Mesendoderm (in vitro differentiated cells): ENCODE results near the gene NEK10.

Experiments used
- DNase-seq: peaks from one replicate; pipeline ENCODE4 v3.0.0; 2013
- H2AK5ac ChIP-seq: 2 replicates; pipeline ENCODE4 v1.6.1; 2013; ENCODE audit warnings: low read length, inconsistent platforms
- H2BK120ac ChIP-seq: 2 replicates; pipeline ENCODE4 v1.6.1; 2013; ENCODE audit warnings: low read depth, mild to moderate bottlenecking, low read length, moderate library complexity, mixed read lengths
- H2BK15ac ChIP-seq: replicated peaks from 2 replicates; pipeline ENCODE4 v1.6.1; 2013; ENCODE audit warnings: low read depth, mild to moderate bottlenecking, moderate library complexity
- H2BK5ac ChIP-seq: 2 replicates; pipeline ENCODE4 v1.6.1; 2013; ENCODE audit warnings: low read length, inconsistent platforms
- H3K18ac ChIP-seq: 2 replicates; pipeline ENCODE4 v1.6.1; 2013; ENCODE audit warnings: mild to moderate bottlenecking, low read length, mixed read lengths
- H3K23ac ChIP-seq: one replicate; pipeline ENCODE4 v1.6.1; 2013; ENCODE audit warnings: low read length
- H3K27ac ChIP-seq: 2 replicates; pipeline ENCODE4 v1.5.1; 2013; ENCODE audit warnings: low read depth, mild to moderate bottlenecking, inconsistent platforms, low read length, moderate library complexity
- H3K27me3 ChIP-seq: 2 replicates; pipeline ENCODE4 v1.6.1; 2013; ENCODE audit warnings: low read length, control low read depth, mild to moderate bottlenecking, inconsistent platforms; ENCODE audit not compliant: insufficient read depth, poor library complexity
- H3K36me3 ChIP-seq: 2 replicates; pipeline ENCODE4 v1.6.1; 2013; ENCODE audit warnings: low read length, inconsistent platforms; ENCODE audit not compliant: control insufficient read depth, insufficient read depth
- H3K4ac ChIP-seq: one replicate; pipeline ENCODE4 v1.6.1; 2013; ENCODE audit warnings: low read depth, mild to moderate bottlenecking, low read length, moderate library complexity
- H3K4me1 ChIP-seq: 2 replicates; pipeline ENCODE4 v1.6.1; 2013; ENCODE audit warnings: low read depth, low read length, inconsistent platforms; ENCODE audit not compliant: control insufficient read depth
- H3K4me2 ChIP-seq: 2 replicates; pipeline ENCODE4 v1.6.1; 2013; ENCODE audit warnings: low read length
- H3K4me3 ChIP-seq: 2 replicates; pipeline ENCODE4 v1.5.1; 2013; ENCODE audit warnings: mild to moderate bottlenecking, low read length
- H3K56ac ChIP-seq: one replicate; pipeline ENCODE4 v1.6.1; 2013; ENCODE audit warnings: low read length
- H3K79me1 ChIP-seq: 2 replicates; pipeline ENCODE4 v1.6.1; 2013; ENCODE audit warnings: low read length, inconsistent platforms
- H3K79me2 ChIP-seq: 2 replicates; pipeline ENCODE4 v1.6.1; 2013; ENCODE audit warnings: mild to moderate bottlenecking, low read length; ENCODE audit not compliant: control insufficient read depth, insufficient read depth
- H3K9ac ChIP-seq: 2 replicates; pipeline ENCODE4 v1.6.1; 2013; ENCODE audit warnings: low read length, inconsistent platforms
- H4K5ac ChIP-seq: one replicate; pipeline ENCODE4 v1.6.1; 2013; ENCODE audit warnings: low read length
- H4K8ac ChIP-seq: one replicate; pipeline ENCODE4 v1.6.1; 2013; ENCODE audit warnings: low read depth, mild to moderate bottlenecking, control low read depth, low read length, moderate library complexity
- WGBS: extraction: QIAGEN DNeasy Blood & Tissue Kit; methylation state at CpG from one replicate; pipeline ENCODE4 v1.1.7; 2013; ENCODE audit warnings: low lambda C conversion rate, missing lambda C conversion rate; ENCODE audit not compliant: insufficient coverage; ENCODE audit errors: extremely low coverage; 5-methylcytosine and 5-hydroxymethylcytosine counted together

NEK10 gene

GRCh38 chr3:27239951-27240350, 129.2 kb downstream of the NEK10 start:
- H2BK120ac ChIP-seq = no peak overlapping the region
- no peak overlapping the region for H2BK5ac ChIP-seq
- H3K36me3 ChIP-seq = no peaks in the 10 kb centered on the region
- no peak overlapping the region for H3K27ac ChIP-seq
- no peak overlapping the region for H2AK5ac ChIP-seq
- no peaks in the 10 kb centered on the region for H3K79me1 ChIP-seq
- H3K4me1 ChIP-seq = no peaks in the 10 kb centered on the region
- H3K27me3 ChIP-seq = no peaks in the 10 kb centered on the region
- no peak overlapping the region for H3K4me2 ChIP-seq
- H3K79me2 ChIP-seq = no peaks in the 10 kb centered on the region
- H4K5ac ChIP-seq = no peak overlapping the region
- H2BK15ac ChIP-seq = no peak overlapping the region
- no peak overlapping the region for H3K56ac ChIP-seq
- no peak overlapping the region for H4K8ac ChIP-seq
- DNase-seq = no peak
- no peak overlapping the region for H3K9ac ChIP-seq
- H3K23ac ChIP-seq = no peak overlapping the region
- no peak overlapping the region for H3K4me3 ChIP-seq
- no peak overlapping the region for H3K18ac ChIP-seq
- no peak overlapping the region for H3K4ac ChIP-seq

GRCh38 chr3:27228805-27229204, 140.4 kb downstream of the NEK10 start:
- no peak overlapping the region for H3K27ac ChIP-seq
- no peak overlapping the region for H2BK15ac ChIP-seq
- no peak overlapping the region for H2BK120ac ChIP-seq
- H3K79me2 ChIP-seq = no peaks in the 10 kb centered on the region
- H3K23ac ChIP-seq = no peak overlapping the region
- H3K27me3 ChIP-seq = no peaks in the 10 kb centered on the region
- H3K79me1 ChIP-seq = no peaks in the 10 kb centered on the region
- no peak overlapping the region for H3K56ac ChIP-seq
- DNase-seq = peak; percentile 89
- H3K4me3 ChIP-seq = no peak overlapping the region
- H2BK5ac ChIP-seq = no peak overlapping the region
- WGBS = no CpG with 5 or more reads among the region's 2 CpGs
- no peak overlapping the region for H3K4me2 ChIP-seq
- H3K4me1 ChIP-seq = no peaks in the 10 kb centered on the region
- no peak overlapping the region for H3K18ac ChIP-seq
- no peak overlapping the region for H2AK5ac ChIP-seq
- no peak overlapping the region for H4K8ac ChIP-seq
- no peak overlapping the region for H3K4ac ChIP-seq
- no peak overlapping the region for H4K5ac ChIP-seq
- no peaks in the 10 kb centered on the region for H3K36me3 ChIP-seq
- H3K9ac ChIP-seq = no peak overlapping the region

- no peak overlapping the region for H2BK5ac ChIP-seq
- no peak overlapping the region for H4K8ac ChIP-seq
- H3K4me1 ChIP-seq = no peaks in the 10 kb centered on the region
- no peak overlapping the region for H3K4me3 ChIP-seq
- no peak overlapping the region for H3K18ac ChIP-seq
- no peak for DNase-seq
- no peak overlapping the region for H2AK5ac ChIP-seq
- H3K4ac ChIP-seq = no peak overlapping the region
- H3K27ac ChIP-seq = no peak overlapping the region
- H4K5ac ChIP-seq = no peak overlapping the region
- no peak overlapping the region for H3K9ac ChIP-seq
- H3K23ac ChIP-seq = no peak overlapping the region
- H3K27me3 ChIP-seq = no peaks in the 10 kb centered on the region
- no peaks in the 10 kb centered on the region for H3K79me2 ChIP-seq
- no peak overlapping the region for H2BK120ac ChIP-seq
- no peaks in the 10 kb centered on the region for H3K79me1 ChIP-seq
- H3K36me3 ChIP-seq = no peaks in the 10 kb centered on the region
- no peak overlapping the region for H2BK15ac ChIP-seq
- WGBS = no CpG with 5 or more reads among the region's 3 CpGs
- no peak overlapping the region for H3K4me2 ChIP-seq
- H3K56ac ChIP-seq = no peak overlapping the region
Measured at GRCh38 chr3:27224197-27224596, 145.0 kb downstream of the NEK10 start.

GRCh38 chr3:27221264-27221932, 147.8 kb downstream of the NEK10 start:
- no peak overlapping the region for H2BK120ac ChIP-seq
- H3K4me3 ChIP-seq = no peak overlapping the region
- no peak overlapping the region for H4K5ac ChIP-seq
- no peaks in the 10 kb centered on the region for H3K4me1 ChIP-seq
- no peak overlapping the region for H2BK15ac ChIP-seq
- H3K4ac ChIP-seq = no peak overlapping the region
- no peaks in the 10 kb centered on the region for H3K36me3 ChIP-seq
- H4K8ac ChIP-seq = no peak overlapping the region
- H2BK5ac ChIP-seq = no peak overlapping the region
- no peak for DNase-seq
- no peak overlapping the region for H3K4me2 ChIP-seq
- no peaks in the 10 kb centered on the region for H3K79me2 ChIP-seq
- no peak overlapping the region for H3K18ac ChIP-seq
- no peak overlapping the region for H3K27ac ChIP-seq
- no peak overlapping the region for H2AK5ac ChIP-seq
- H3K79me1 ChIP-seq = no peaks in the 10 kb centered on the region
- no peak overlapping the region for H3K9ac ChIP-seq
- no peak overlapping the region for H3K56ac ChIP-seq
- H3K23ac ChIP-seq = no peak overlapping the region
- no CpG with 5 or more reads among the region's 1 CpG for WGBS
- H3K27me3 ChIP-seq = no peaks in the 10 kb centered on the region

- no peak overlapping the region for H3K9ac ChIP-seq
Measured at GRCh38 chr3:27220166-27220565, 149.0 kb downstream of the NEK10 start.

GRCh38 chr3:27219127-27219845, 149.9 kb downstream of the NEK10 start:
- no peak overlapping the region for H2AK5ac ChIP-seq
- H3K9ac ChIP-seq = no peak overlapping the region
- no peak overlapping the region for H3K4ac ChIP-seq
- H3K27me3 ChIP-seq = no peaks in the 10 kb centered on the region
- H3K4me3 ChIP-seq = no peak overlapping the region
- no peak overlapping the region for H3K18ac ChIP-seq
- WGBS = no CpG with 5 or more reads among the region's 1 CpG
- H3K23ac ChIP-seq = no peak overlapping the region
- no peaks in the 10 kb centered on the region for H3K4me1 ChIP-seq
- H4K8ac ChIP-seq = no peak overlapping the region
- no peak for DNase-seq
- H3K36me3 ChIP-seq = no peaks in the 10 kb centered on the region
- no peak overlapping the region for H3K56ac ChIP-seq
- no peak overlapping the region for H2BK120ac ChIP-seq
- H3K4me2 ChIP-seq = no peak overlapping the region
- H3K27ac ChIP-seq = no peak overlapping the region
- no peaks in the 10 kb centered on the region for H3K79me2 ChIP-seq
- H3K79me1 ChIP-seq = no peaks in the 10 kb centered on the region
- no peak overlapping the region for H2BK5ac ChIP-seq
- H4K5ac ChIP-seq = no peak overlapping the region
- H2BK15ac ChIP-seq = no peak overlapping the region

More at GRCh38 chr3:27220166-27220565, 149.0 kb downstream of the NEK10 start:
- H3K79me1 ChIP-seq = no peaks in the 10 kb centered on the region
- H2BK15ac ChIP-seq = no peak overlapping the region
- H3K18ac ChIP-seq = no peak overlapping the region
- no peak overlapping the region for H4K5ac ChIP-seq
- H3K27me3 ChIP-seq = no peaks in the 10 kb centered on the region
- no peak overlapping the region for H3K23ac ChIP-seq
- H3K4ac ChIP-seq = no peak overlapping the region
- no peak overlapping the region for H2BK5ac ChIP-seq
- no peak for DNase-seq
- no peak overlapping the region for H3K4me2 ChIP-seq
- no peak overlapping the region for H4K8ac ChIP-seq
- no peak overlapping the region for H3K4me3 ChIP-seq
- H3K27ac ChIP-seq = no peak overlapping the region
- no peaks in the 10 kb centered on the region for H3K79me2 ChIP-seq
- H3K36me3 ChIP-seq = no peaks in the 10 kb centered on the region
- no peak overlapping the region for H2BK120ac ChIP-seq
- H2AK5ac ChIP-seq = no peak overlapping the region
- H3K4me1 ChIP-seq = no peaks in the 10 kb centered on the region
- no peak overlapping the region for H3K56ac ChIP-seq
